ENCODE results near the gene KANSL1. TPM values are rescaled to one million over a fixed set of nuclear protein-coding genes. Genes with fewer than 3 reads are reported as not detected.

KANSL1 gene
- total RNA-seq, 1 experiment from 2014 or later, result 52.5 TPM

DNA sequence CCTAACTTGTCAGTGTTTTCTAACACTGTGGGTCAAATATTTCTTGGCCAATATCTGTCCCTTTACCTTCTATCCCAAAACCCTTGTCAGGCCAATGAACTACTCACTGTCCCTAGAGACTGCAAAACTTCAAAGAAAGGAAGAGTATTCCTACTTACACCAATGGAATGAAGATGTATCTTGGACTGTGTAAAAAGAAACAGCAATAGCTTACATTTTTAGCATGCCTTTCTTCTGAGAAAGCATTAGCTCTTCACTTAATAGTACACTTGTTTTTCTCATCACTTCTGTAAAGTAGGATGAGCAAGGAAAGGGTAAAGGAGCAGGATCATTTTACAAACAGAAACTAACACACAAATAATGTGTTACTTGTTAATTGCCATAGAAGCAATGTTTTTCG is 120.2 kb downstream of the KANSL1 start:
- peaks cover 43% of the 10 kb centered on the region for H3K79me2 ChIP-seq (ENCODE audit: low read depth)
- no peaks in the 10 kb centered on the region for H3K9me3 ChIP-seq (ENCODE audit: insufficient read depth, low read depth)
- ChIA-PET POLR2A (ENCODE audit: unreplicated experiment) (interaction anchor here (0.7 kb wide), 1 partner anchor 84 kb away, joined by 12 read pairs; no protein-coding TSS in a partner anchor), CTCF (interaction anchor here (0.6 kb wide), 1 partner anchor 18 kb away, joined by 3 read pairs; no protein-coding TSS in a partner anchor)
- intact Hi-C loops (cut with micrococcal nuclease; ENCODE audit: unreplicated experiment), result no loop called here
- H2AFZ ChIP-seq, result no peak overlapping the region
- TF ChIP-seq, protein P1, sequence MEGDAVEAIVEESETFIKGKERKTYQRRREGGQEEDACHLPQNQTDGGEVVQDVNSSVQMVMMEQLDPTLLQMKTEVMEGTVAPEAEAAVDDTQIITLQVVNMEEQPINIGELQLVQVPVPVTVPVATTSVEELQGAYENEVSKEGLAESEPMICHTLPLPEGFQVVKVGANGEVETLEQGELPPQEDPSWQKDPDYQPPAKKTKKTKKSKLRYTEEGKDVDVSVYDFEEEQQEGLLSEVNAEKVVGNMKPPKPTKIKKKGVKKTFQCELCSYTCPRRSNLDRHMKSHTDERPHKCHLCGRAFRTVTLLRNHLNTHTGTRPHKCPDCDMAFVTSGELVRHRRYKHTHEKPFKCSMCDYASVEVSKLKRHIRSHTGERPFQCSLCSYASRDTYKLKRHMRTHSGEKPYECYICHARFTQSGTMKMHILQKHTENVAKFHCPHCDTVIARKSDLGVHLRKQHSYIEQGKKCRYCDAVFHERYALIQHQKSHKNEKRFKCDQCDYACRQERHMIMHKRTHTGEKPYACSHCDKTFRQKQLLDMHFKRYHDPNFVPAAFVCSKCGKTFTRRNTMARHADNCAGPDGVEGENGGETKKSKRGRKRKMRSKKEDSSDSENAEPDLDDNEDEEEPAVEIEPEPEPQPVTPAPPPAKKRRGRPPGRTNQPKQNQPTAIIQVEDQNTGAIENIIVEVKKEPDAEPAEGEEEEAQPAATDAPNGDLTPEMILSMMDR (conservative IDR thresholded peaks at IDR 0.05), result no peak
- no peak for TF ChIP-seq EZH2 (IDR thresholded peaks at IDR 0.05; ENCODE audit: low read depth)
- DNase-seq, result peak in 1 of 2 experiments; percentile 43
- 0 out of 2 replicates have a peak, but pooled peaks cover 14% of the 10 kb centered on the region for H3K36me3 ChIP-seq (ENCODE audit: low read depth)
- BruUV-seq (replicated peaks), result no TSS peak
- no peak overlapping the region for H3K4me2 ChIP-seq
- H3K27ac ChIP-seq, result peak overlapping the region; percentile 8; the same call in 1 of the 2 replicates
- H3K9me2 ChIP-seq (ENCODE audit: insufficient read depth), result no peaks in the 10 kb centered on the region
- no peaks in the 10 kb centered on the region; the same call in 1 of the 2 replicates for H3K4me1 ChIP-seq (replicated peaks; ENCODE audit: insufficient read depth)
- no peaks in the 10 kb centered on the region for H3K27me3 ChIP-seq (ENCODE audit: insufficient read depth, low read depth)
- H4K20me1 ChIP-seq (ENCODE audit: insufficient read depth), result peaks cover 38% of the 10 kb centered on the region
- peaks cover 36% of the 10 kb centered on the region for H3F3A ChIP-seq (ENCODE audit: insufficient read depth, low read depth)
- no peak overlapping the region for H3K4me3 ChIP-seq

DNA sequence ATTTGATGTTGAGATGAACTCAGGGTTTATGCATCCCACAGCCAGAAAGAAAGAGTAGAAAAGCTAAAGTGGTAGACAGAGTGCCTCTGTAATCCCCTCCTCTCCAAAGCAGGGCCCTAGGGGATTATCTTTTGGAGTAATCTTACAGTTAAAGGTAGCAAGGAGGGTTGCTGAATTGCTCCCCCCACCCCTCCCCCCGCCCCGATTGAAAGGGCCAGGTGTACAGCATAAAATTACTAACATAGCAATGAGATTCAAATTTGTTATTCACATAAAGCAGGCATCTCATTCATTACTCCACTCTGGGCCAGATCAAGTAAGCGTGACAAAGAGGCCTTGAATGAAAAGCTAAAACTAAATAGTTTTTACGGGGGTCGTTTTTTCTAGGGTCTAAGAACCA is 121.4 kb downstream of the KANSL1 start:
- H4K20me1 ChIP-seq (ENCODE audit: insufficient read depth), result peaks cover 34% of the 10 kb centered on the region
- H3K9me3 ChIP-seq (ENCODE audit: insufficient read depth, low read depth), result no peaks in the 10 kb centered on the region
- DNase-seq, result no peak
- TF ChIP-seq, protein P1 (conservative IDR thresholded peaks at IDR 0.05), result no peak
- TF ChIP-seq EZH2 (IDR thresholded peaks at IDR 0.05; ENCODE audit: low read depth), result no peak
- H3K27me3 ChIP-seq (ENCODE audit: insufficient read depth, low read depth), result no peaks in the 10 kb centered on the region
- intact Hi-C loops (cut with micrococcal nuclease; ENCODE audit: unreplicated experiment), result no loop called here
- ChIA-PET POLR2A (ENCODE audit: unreplicated experiment) (no interaction called here), CTCF (no interaction called here)
- H2AFZ ChIP-seq, result no peak overlapping the region
- peaks cover 30% of the 10 kb centered on the region for H3F3A ChIP-seq (ENCODE audit: insufficient read depth, low read depth)
- no peaks in the 10 kb centered on the region for H3K9me2 ChIP-seq (ENCODE audit: insufficient read depth)
- peaks cover 15% of the 10 kb centered on the region for H3K36me3 ChIP-seq (ENCODE audit: low read depth)
- H3K4me2 ChIP-seq, result no peak overlapping the region
- H3K4me1 ChIP-seq (replicated peaks; ENCODE audit: insufficient read depth), result no peaks in the 10 kb centered on the region; the same call in 1 of the 2 replicates
- no peak overlapping the region for H3K27ac ChIP-seq
- H3K79me2 ChIP-seq (ENCODE audit: low read depth), result peaks cover 42% of the 10 kb centered on the region
- no TSS peak for BruUV-seq (replicated peaks)
- no peak overlapping the region for H3K4me3 ChIP-seq

DNA sequence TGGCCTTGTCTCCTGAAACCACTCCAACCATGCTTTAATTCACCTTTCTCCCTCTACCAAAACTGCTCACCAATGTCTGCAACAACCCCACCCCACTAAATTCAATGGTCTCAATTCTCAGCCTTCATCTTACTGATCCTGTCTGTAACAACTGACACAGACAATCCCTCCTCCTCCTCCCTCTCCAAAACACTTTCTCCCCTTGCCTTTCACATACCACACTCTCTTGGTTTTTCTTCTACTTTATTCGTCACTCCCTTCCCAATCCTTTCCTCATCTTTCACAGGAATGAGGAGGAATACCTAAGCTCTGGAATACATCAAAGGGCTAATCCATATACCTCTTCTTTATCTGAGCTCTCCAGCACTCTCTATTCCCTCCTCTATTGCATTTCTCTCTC is 128.8 kb downstream of the KANSL1 start:
- H3K9me3 ChIP-seq (ENCODE audit: insufficient read depth, low read depth), result no peaks in the 10 kb centered on the region
- H4K20me1 ChIP-seq (ENCODE audit: insufficient read depth), result peaks cover 17% of the 10 kb centered on the region
- H3K4me1 ChIP-seq (replicated peaks; ENCODE audit: insufficient read depth), result no peaks in the 10 kb centered on the region
- H3K4me2 ChIP-seq, result no peak overlapping the region
- H3K9me2 ChIP-seq (ENCODE audit: insufficient read depth), result no peaks in the 10 kb centered on the region
- peaks cover 34% of the 10 kb centered on the region; the same call in 1 of the 2 replicates for H3F3A ChIP-seq (ENCODE audit: insufficient read depth, low read depth)
- intact Hi-C loops (cut with micrococcal nuclease; ENCODE audit: unreplicated experiment), result loop anchor here (5.0 kb wide), 1 partner anchor 128 kb away; the partner anchor contains the start of gene KANSL1
- BruUV-seq (replicated peaks), result no TSS peak
- ChIA-PET POLR2A (ENCODE audit: unreplicated experiment) (no interaction called here), CTCF (interaction anchor here (0.7 kb wide), 1 partner anchor 196 kb away, joined by 8 read pairs; no protein-coding TSS in a partner anchor)
- H3K27me3 ChIP-seq (ENCODE audit: insufficient read depth, low read depth), result no peaks in the 10 kb centered on the region
- peaks cover 10% of the 10 kb centered on the region; the same call in 1 of the 2 replicates for H3K79me2 ChIP-seq (ENCODE audit: low read depth)
- H3K36me3 ChIP-seq (ENCODE audit: low read depth), result peaks cover 46% of the 10 kb centered on the region
- no peak overlapping the region for H3K27ac ChIP-seq
- no peak overlapping the region for H2AFZ ChIP-seq
- TF ChIP-seq, protein P1 (conservative IDR thresholded peaks at IDR 0.05), result no peak
- no peak for TF ChIP-seq EZH2 (IDR thresholded peaks at IDR 0.05; ENCODE audit: low read depth)
- DNase-seq, result no peak
- H3K4me3 ChIP-seq, result no peak overlapping the region

All from PC-9 (cell line).